HepG2 (cell line): Measurements from ENCODE around the gene SLC4A7. TPM values are rescaled to one million over a fixed set of nuclear protein-coding genes. Genes with fewer than 3 reads are reported as not detected.
A peak's percentile ranks its signal among the peaks of the same experiment; 100 is the strongest.

Experiments used
- AHDC1 ChIP-seq: sonication (generic); formaldehyde crosslinking; IDR thresholded peaks from 2 replicates; pipeline ENCODE4 v1.5.1; 2020; ENCODE audit warnings: mild to moderate bottlenecking, missing genetic modification reagents, borderline replicate concordance
- EHMT2 ChIP-seq: fragments of 200-600 bp; sonication (generic); IDR thresholded peaks from 2 replicates; pipeline ENCODE4 v1.7.0; 2017; ENCODE audit warnings: antibody characterized with exemption, low read depth, low read length, borderline replicate concordance
- FOSL1 ChIP-seq: sonication (generic); formaldehyde crosslinking; IDR thresholded peaks from 2 replicates; pipeline ENCODE4 v1.9.0; 2021; ENCODE audit warnings: missing genetic modification reagents, borderline replicate concordance
- GMEB1 ChIP-seq: sonication (generic); formaldehyde crosslinking; IDR thresholded peaks from 2 replicates; pipeline ENCODE4 v1.5.1; 2020; ENCODE audit warnings: missing genetic modification reagents, mild to moderate bottlenecking, borderline replicate concordance
- JUN ChIP-seq: sonication (generic); formaldehyde crosslinking; IDR thresholded peaks from 2 replicates; pipeline ENCODE4 v1.4.0; 2020; ENCODE audit warnings: mild to moderate bottlenecking, missing genetic modification reagents
- MIXL1 ChIP-seq: IDR thresholded peaks from 2 replicates; pipeline ENCODE4 v1.6.1; 2016
- POGK ChIP-seq: sonication (generic); formaldehyde crosslinking; conservative IDR thresholded peaks from 2 replicates; pipeline ENCODE4 v1.8.0; 2022; ENCODE audit warnings: mild to moderate bottlenecking, moderate library complexity, missing genetic modification reagents
- RELA ChIP-seq: sonication (generic); formaldehyde crosslinking; IDR thresholded peaks from 2 replicates; pipeline ENCODE4 v1.4.0; 2020; ENCODE audit warnings: missing genetic modification reagents
- TARDBP ChIP-seq: sonication (generic); formaldehyde crosslinking; IDR thresholded peaks from 2 replicates; pipeline ENCODE4 v1.8.0; 2022; ENCODE audit warnings: mild to moderate bottlenecking, missing genetic modification reagents
- ZBTB20 ChIP-seq: sonication (generic); formaldehyde crosslinking; IDR thresholded peaks from 2 replicates; pipeline ENCODE4 v1.8.1; 2023; ENCODE audit warnings: missing genetic modification reagents, low read depth, mild to moderate bottlenecking, borderline replicate concordance
- ZC3H13 ChIP-seq: sonication (generic); formaldehyde crosslinking; IDR thresholded peaks from 2 replicates; pipeline ENCODE4 v1.8.1; 2023; ENCODE audit warnings: mild to moderate bottlenecking, missing genetic modification reagents, moderate library complexity
- ZFP36L1 ChIP-seq: sonication (generic); formaldehyde crosslinking; IDR thresholded peaks from 2 replicates; pipeline ENCODE4 v1.8.0; 2022; ENCODE audit warnings: mild to moderate bottlenecking, missing genetic modification reagents, moderate library complexity
- ZNF414 ChIP-seq: sonication (generic); formaldehyde crosslinking; IDR thresholded peaks from 2 replicates; pipeline ENCODE4 v1.5.0; 2020; ENCODE audit warnings: missing genetic modification reagents
- ZNF484 ChIP-seq: sonication (generic); formaldehyde crosslinking; IDR thresholded peaks from 2 replicates; pipeline ENCODE4 v1.5.1; 2020; ENCODE audit warnings: mild to moderate bottlenecking, low read depth, missing genetic modification reagents, borderline replicate concordance
- ZNF639 ChIP-seq: conservative IDR thresholded peaks from 2 replicates; pipeline ENCODE4 v1.6.1; 2018; ENCODE audit warnings: missing genetic modification reagents
- ZSCAN20 ChIP-seq: sonication (generic); formaldehyde crosslinking; IDR thresholded peaks from 2 replicates; pipeline ENCODE4 v1.4.0; 2020; ENCODE audit warnings: missing genetic modification reagents, mild to moderate bottlenecking, borderline replicate concordance
- ZSCAN9 ChIP-seq: IDR thresholded peaks from 2 replicates; pipeline ENCODE4 v1.6.1; 2016; ENCODE audit warnings: borderline replicate concordance
- polyA plus RNA-seq, 8 experiments: library from polyadenylated mRNA; depleted of rRNA in 3 of 8; stranded (reverse) in 7 of 8; unstranded in 1 of 8; fragments of >200 nt; fragmentation: Illumina TruSeq in 4 of 8; extraction: Trizol in 4 of 8; gene quantifications; 2 replicates each; pipeline versions ENCODE4 v1.2.1 to v1.2.3, GENCODE V29; 2011 to 2016; ENCODE audit warnings: low read depth in 4 of 8, missing spikeins in 1 of 8, mixed read lengths in 1 of 8; ENCODE audit not compliant: insufficient read depth in 1 of 8
- total RNA-seq, 5 experiments: library from RNA; depleted of rRNA; stranded (reverse); fragments of >200 nt; fragmentation: Illumina TruSeq; extraction: Trizol; gene quantifications; 2 replicates each; pipeline ENCODE4 v1.2.3, GENCODE V29; 2016; ENCODE audit warnings: low read depth in 1 of 5

The SLC4A7 gene
- total and polyA plus RNA-seq, 2 of the 13 experiments (the other 11 are each of a cell fraction or from before 2014, with no cell fraction given): 16.4 to 43.8 TPM

DNA sequence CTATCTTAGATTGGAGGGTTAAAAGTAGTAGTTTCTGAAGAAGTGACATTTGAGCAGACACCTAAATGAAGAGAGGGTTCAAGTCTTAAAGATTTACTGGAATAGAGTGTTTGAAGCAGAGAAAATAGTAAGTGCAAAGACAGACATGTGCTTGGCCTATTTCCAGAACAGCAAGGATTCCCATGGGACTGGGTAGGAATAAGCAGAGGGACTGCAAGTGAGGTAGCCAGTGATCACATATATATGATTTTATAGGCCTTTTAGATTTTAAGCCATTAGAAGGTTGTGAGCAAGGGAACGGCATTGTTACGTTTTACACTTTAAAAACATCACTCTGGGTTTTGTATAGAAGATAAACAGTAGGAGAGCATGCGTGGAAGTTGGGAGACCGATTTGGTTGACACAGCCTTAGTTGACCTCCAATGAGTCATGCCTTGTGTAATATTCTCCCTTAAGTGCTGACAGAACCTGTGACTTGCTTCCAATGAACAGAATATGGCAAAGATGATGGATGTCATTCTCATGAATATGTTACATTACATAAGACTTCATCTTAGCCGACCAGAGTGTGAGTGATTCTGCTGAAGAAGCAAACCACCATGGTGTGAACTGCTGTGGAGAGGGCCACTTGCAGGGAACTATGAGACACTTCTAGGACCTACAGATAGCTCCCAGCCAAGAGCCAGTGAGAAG lies 37.1 kb upstream of the SLC4A7 start (continued):
- TF ChIP-seq AHDC1 (CRISPR knock-in tag) (peak; percentile 74; the same call in 1 of the 2 replicates), GMEB1 (no peak), ZSCAN20 (no peak), EHMT2 (peak; percentile 70; the same call in 1 of the 2 replicates), POGK (no peak), ZFP36L1 (no peak), ZBTB20 (CRISPR knock-in tag) (peak; percentile 80; the same call in 1 of the 2 replicates), FOSL1 (CRISPR knock-in tag) (peak; percentile 95), RELA (CRISPR knock-in tag) (no peak), ZNF484 (no peak), TARDBP (0 out of 2 replicates have a peak, but pooled peaks have one; percentile 20), ZNF414 (CRISPR knock-in tag) (no peak), ZSCAN9 (CRISPR knock-in tag) (no peak), MIXL1 (CRISPR knock-in tag) (0 out of 2 replicates have a peak, but pooled peaks have one; percentile 15), ZC3H13 (CRISPR knock-in tag) (no peak), JUN (CRISPR knock-in tag) (peak; percentile 90), ZNF639 (CRISPR knock-in tag) (no peak)
